ENCODE measurements around the gene SIGLEC8. TPM values are rescaled to one million over a fixed set of nuclear protein-coding genes. Genes with fewer than 3 reads are reported as not detected.
A peak's percentile ranks its signal among the peaks of the same experiment; 100 is the strongest.
"Not testable (repeated sequence)": the region's sequence is repeated elsewhere in the genome, so short reads cannot be mapped to it uniquely, and the experiment has no call there.

Gene SIGLEC8
- total RNA-seq, 1 donor: not detected

DNA sequence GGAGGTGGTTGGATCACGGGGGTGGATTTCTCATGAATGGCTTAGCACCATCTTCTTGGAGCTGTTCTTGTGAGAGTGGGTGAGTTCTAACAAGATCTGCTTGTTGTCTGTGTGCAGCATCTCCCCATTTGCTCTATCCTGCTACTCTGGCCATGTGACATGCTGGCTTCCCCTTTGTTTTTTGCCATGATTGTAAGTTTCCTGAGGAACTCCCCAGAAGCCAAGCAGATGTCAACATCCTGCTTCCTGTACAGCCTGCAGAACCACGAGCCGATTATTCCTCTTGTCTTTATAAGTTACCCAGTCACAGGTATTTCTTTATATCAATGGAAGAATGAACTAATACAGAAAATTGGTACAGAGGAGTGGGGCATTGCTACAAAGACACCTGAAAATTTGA lies 45.6 kb upstream of the SIGLEC8 start:
- H2AFZ ChIP-seq (ENCODE audit: low read length): no peak overlapping the region

DNA sequence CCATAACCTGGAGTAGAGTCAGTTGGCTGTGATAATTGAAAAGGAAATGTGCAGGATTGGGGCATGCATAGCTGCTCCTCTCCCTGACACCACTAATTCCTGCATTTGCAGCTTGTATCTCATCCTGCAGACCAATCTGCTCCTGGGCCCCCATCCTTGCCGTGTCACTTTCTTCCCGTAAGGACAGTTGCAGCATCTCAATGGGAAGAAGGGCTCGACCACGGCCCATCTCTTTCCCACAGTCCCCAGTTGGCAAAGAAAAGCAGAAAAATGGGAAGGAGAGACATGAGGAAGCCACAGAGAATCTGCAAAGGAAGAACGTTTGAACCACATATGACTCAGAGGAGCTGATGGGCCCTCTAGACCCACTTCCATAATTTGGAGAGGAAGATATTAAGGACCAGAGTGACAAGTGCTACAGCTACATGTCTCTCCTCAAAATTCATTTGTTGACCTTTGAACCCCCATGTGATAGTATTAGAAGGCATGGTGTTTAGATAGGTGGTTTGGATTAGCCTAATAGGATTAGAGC lies 45.1 kb upstream of the SIGLEC8 start:
- H2AFZ ChIP-seq (ENCODE audit: low read length): no peak overlapping the region
- H3K9me3 ChIP-seq (ENCODE audit: low read depth, low read length): no peaks in the 10 kb centered on the region
- no peak overlapping the region for H3K4me3 ChIP-seq (ENCODE audit: insufficient read depth, low read length)
- H3K79me2 ChIP-seq (ENCODE audit: insufficient read depth, low read length): no peaks in the 10 kb centered on the region
- no peaks in the 10 kb centered on the region for H3K36me3 ChIP-seq (ENCODE audit: insufficient read depth, low read length)
- no peaks in the 10 kb centered on the region for H3K4me1 ChIP-seq (ENCODE audit: insufficient read depth, low read length)
- TF ChIP-seq, protein P1, sequence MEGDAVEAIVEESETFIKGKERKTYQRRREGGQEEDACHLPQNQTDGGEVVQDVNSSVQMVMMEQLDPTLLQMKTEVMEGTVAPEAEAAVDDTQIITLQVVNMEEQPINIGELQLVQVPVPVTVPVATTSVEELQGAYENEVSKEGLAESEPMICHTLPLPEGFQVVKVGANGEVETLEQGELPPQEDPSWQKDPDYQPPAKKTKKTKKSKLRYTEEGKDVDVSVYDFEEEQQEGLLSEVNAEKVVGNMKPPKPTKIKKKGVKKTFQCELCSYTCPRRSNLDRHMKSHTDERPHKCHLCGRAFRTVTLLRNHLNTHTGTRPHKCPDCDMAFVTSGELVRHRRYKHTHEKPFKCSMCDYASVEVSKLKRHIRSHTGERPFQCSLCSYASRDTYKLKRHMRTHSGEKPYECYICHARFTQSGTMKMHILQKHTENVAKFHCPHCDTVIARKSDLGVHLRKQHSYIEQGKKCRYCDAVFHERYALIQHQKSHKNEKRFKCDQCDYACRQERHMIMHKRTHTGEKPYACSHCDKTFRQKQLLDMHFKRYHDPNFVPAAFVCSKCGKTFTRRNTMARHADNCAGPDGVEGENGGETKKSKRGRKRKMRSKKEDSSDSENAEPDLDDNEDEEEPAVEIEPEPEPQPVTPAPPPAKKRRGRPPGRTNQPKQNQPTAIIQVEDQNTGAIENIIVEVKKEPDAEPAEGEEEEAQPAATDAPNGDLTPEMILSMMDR (IDR thresholded peaks at IDR 0.05; ENCODE audit: extremely low read depth, low read depth, low read length): no peak
- H3K27me3 ChIP-seq (ENCODE audit: insufficient read depth, low read length): no peaks in the 10 kb centered on the region
- H4K20me1 ChIP-seq (ENCODE audit: insufficient read depth, low read length): no peaks in the 10 kb centered on the region
- H3K4me2 ChIP-seq (ENCODE audit: insufficient read depth, low read length): no peak overlapping the region
- H3K27ac ChIP-seq (ENCODE audit: low read depth, low read length): no peak overlapping the region
- peak; percentile 34 for DNase-seq (ENCODE audit: insufficient read length, low spot score, missing footprints)

More for the DNA sequence above, 45.6 kb upstream of the SIGLEC8 start:
- H3K9me3 ChIP-seq (ENCODE audit: low read depth, low read length): no peaks in the 10 kb centered on the region
- TF ChIP-seq, protein P1 (IDR thresholded peaks at IDR 0.05; ENCODE audit: extremely low read depth, low read depth, low read length): no peak
- H3K36me3 ChIP-seq (ENCODE audit: insufficient read depth, low read length): no peaks in the 10 kb centered on the region
- H3K79me2 ChIP-seq (ENCODE audit: insufficient read depth, low read length): no peaks in the 10 kb centered on the region
- DNase-seq (ENCODE audit: insufficient read length, low spot score, missing footprints): no peak
- H3K4me2 ChIP-seq (ENCODE audit: insufficient read depth, low read length): no peak overlapping the region
- no peaks in the 10 kb centered on the region for H3K4me1 ChIP-seq (ENCODE audit: insufficient read depth, low read length)
- no peak overlapping the region for H3K27ac ChIP-seq (ENCODE audit: low read depth, low read length)
- H4K20me1 ChIP-seq (ENCODE audit: insufficient read depth, low read length): no peaks in the 10 kb centered on the region
- no peaks in the 10 kb centered on the region for H3K27me3 ChIP-seq (ENCODE audit: insufficient read depth, low read length)
- H3K4me3 ChIP-seq (ENCODE audit: insufficient read depth, low read length): no peak overlapping the region

DNA sequence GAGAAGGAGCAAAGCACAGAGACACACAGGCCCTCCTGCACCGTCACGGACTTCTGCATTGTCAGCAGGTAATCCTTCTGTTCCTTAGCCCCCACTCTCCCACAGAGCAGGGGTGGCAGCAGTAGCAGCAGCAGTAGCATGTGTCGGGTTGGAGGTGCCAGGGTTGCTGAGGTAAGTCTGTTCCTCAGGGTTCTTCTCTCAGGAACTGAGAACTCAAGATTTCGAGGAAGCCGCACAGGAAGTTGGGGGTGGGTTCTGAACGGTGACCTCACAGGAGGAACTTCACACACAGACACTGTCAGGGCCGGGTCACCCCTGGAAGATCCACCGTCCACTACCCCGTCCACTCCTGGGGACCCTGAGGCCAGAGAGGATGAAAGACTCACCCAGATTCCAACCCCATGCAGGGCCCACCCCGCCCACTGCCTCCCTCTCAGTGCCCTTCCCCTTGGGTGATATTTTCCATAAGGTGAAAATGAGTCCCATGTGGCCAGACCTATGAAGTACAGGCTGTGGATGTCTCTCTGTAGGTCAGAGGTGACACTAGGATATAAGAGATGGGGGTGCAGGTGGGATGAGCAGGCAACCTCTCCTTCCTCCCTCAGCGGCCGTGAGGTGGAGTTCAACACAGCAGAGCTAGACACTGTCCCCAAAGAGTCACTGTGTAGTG lies 43.5 kb upstream of the SIGLEC8 start, which contains the start of gene SIGLEC12:
Gene SIGLEC12 (minus strand): TSS at position 207 of the 670 bp plus-strand sequence. CDS start 67 bp downstream, at position 140.
- TF ChIP-seq, protein P1 (IDR thresholded peaks at IDR 0.05; ENCODE audit: extremely low read depth, low read depth, low read length): no peak
- H3K4me3 ChIP-seq (ENCODE audit: insufficient read depth, low read length): no peak within 1 kb of the TSS
- no peaks in the 10 kb centered on the region for H3K9me3 ChIP-seq (ENCODE audit: low read depth, low read length)
- no peak for DNase-seq (ENCODE audit: insufficient read length, low spot score, missing footprints)
- H3K4me2 ChIP-seq (ENCODE audit: insufficient read depth, low read length): no peak within 1 kb of the TSS
- no peak within 1 kb of the TSS for H3K27ac ChIP-seq (ENCODE audit: low read depth, low read length)
- H2AFZ ChIP-seq (ENCODE audit: low read length): no peak within 1 kb of the TSS
- no peaks in the 10 kb centered on the region for H4K20me1 ChIP-seq (ENCODE audit: insufficient read depth, low read length)
- H3K4me1 ChIP-seq (ENCODE audit: insufficient read depth, low read length): no peaks in the 10 kb centered on the region
- no peaks in the 10 kb centered on the region for H3K27me3 ChIP-seq (ENCODE audit: insufficient read depth, low read length)
- H3K36me3 ChIP-seq (ENCODE audit: insufficient read depth, low read length): no peaks in the 10 kb centered on the region
- H3K79me2 ChIP-seq (ENCODE audit: insufficient read depth, low read length): no peaks in the 10 kb centered on the region

DNA sequence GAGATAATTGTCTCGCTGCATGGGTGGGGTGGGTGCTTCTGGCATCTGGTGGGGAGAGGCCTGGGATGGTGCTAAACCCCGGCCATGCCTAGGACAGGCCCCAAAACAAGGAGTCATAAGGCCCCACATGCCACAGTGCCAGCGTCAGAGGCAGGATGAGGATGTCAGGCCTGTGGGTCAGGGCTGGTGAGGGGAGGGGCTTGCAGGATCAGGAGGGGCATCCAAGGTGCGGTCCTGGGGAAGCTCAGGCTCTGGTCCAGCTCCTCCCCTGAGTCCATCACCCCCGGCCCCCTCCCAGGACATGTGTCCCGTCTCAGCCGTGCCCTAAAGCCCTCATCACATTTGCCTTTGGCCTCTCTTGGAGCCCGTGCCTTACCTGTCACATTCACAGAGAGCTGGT lies 42.7 kb upstream of the SIGLEC8 start:
- not testable (repeated sequence) for H3K79me2 ChIP-seq (ENCODE audit: insufficient read depth, low read length); H2AFZ ChIP-seq (ENCODE audit: low read length); H3K36me3 ChIP-seq (ENCODE audit: insufficient read depth, low read length); H3K4me1 ChIP-seq (ENCODE audit: insufficient read depth, low read length); H3K27ac ChIP-seq (ENCODE audit: low read depth, low read length); H4K20me1 ChIP-seq (ENCODE audit: insufficient read depth, low read length); DNase-seq (ENCODE audit: insufficient read length, low spot score, missing footprints); H3K27me3 ChIP-seq (ENCODE audit: insufficient read depth, low read length); H3K4me2 ChIP-seq (ENCODE audit: insufficient read depth, low read length); H3K9me3 ChIP-seq (ENCODE audit: low read depth, low read length); H3K4me3 ChIP-seq (ENCODE audit: insufficient read depth, low read length)

Measured in osteoblast (primary cell).